Ovary (tissue), 9 donors: ENCODE results near the gene FBXW7. TPM values are rescaled to one million over a fixed set of nuclear protein-coding genes. Genes with fewer than 3 reads are reported as not detected.

ENCODE experiments used
- DNase-seq, 5 donors: peaks; one replicate each; pipeline ENCODE4 v3.0.0-alpha.2; 2019 to 2020
- H3K27ac ChIP-seq, 2 donors: fragments of 200-600 bp; one replicate each; pipeline versions ENCODE4 v1.5.1 to v1.8.0; 2019 to 2022
- H3K27me3 ChIP-seq: fragments of 200-600 bp; one replicate; pipeline ENCODE4 v1.8.0; 2022
- H3K36me3 ChIP-seq: fragments of 200-600 bp; sonication (generic); one replicate; pipeline ENCODE4 v1.5.1; 2019
- H3K4me1 ChIP-seq: one replicate; pipeline ENCODE4 v1.8.1; 2013; ENCODE audit warnings: mild to moderate bottlenecking, moderate library complexity; ENCODE audit not compliant: insufficient read depth
- H3K4me3 ChIP-seq: fragments of 200-600 bp; sonication (generic); one replicate; pipeline ENCODE4 v1.5.1; 2017
- H3K9me3 ChIP-seq, 2 donors: fragments of 200-600 bp in 1 of 2; sonication (generic) in 1 of 2; one replicate each; pipeline versions ENCODE4 v1.5.1 to v1.8.1; 2013 to 2019; ENCODE audit warnings: mild to moderate bottlenecking in 1 of 2, moderate library complexity in 1 of 2
- EP300 ChIP-seq: sonication (generic); formaldehyde crosslinking; IDR thresholded peaks from one replicate; pipeline ENCODE4 v1.6.1; 2017; ENCODE audit warnings: antibody characterized with exemption
- POLR2A ChIP-seq: fragments of 450-650 bp; IDR thresholded peaks from one replicate; pipeline ENCODE4 v1.6.1; 2017; ENCODE audit warnings: antibody characterized with exemption, mild to moderate bottlenecking, moderate library complexity
- WGBS, 3 donors: extraction: QIAGEN DNeasy Blood & Tissue Kit in 1 of 3; methylation state at CpG; one replicate each; pipeline versions ENCODE4 v1.1.5 to v1.1.7; 2013 to 2017; 5-methylcytosine and 5-hydroxymethylcytosine counted together
- intact Hi-C, 4 donors: fragments of 100-400 bp; cut with DNase I; formaldehyde crosslinking; loops; one replicate each; pipeline versions ENCODE4 v1.11.0 to v1.15.1; 2022 to 2023
- polyA plus RNA-seq, 2 donors: library from polyadenylated mRNA; stranded (reverse); fragments of 200-250 nt in 1 of 2; fragments of 350-450 nt in 1 of 2; fragmentation: Illumina TruSeq in 1 of 2; extraction: RNeasy Lipid Tissue Mini Kit (QIAGEN cat#74804) in 1 of 2; gene quantifications; one replicate each; pipeline ENCODE4 v1.2.3, GENCODE V29; 2013 to 2014
- total RNA-seq, 7 donors: library from RNA; depleted of rRNA in 2 of 7; stranded (reverse); fragments of >200 nt in 2 of 7; fragmentation: NEBNext Ultra II Directional in 3 of 7; extraction: Animal tissue kit (Norgen Biotek cat#: 25700) in 3 of 7; gene quantifications; one replicate each; pipeline versions ENCODE4 v1.1.0 to v1.2.4, GENCODE V29; 2016 to 2023
- TF ChIP-seq, protein P1 (sequence below), 3 donors: fragments of 450-650 bp in 2 of 3; fragments of 200-600 bp in 1 of 3; IDR thresholded peaks; one replicate each; pipeline versions ENCODE4 v1.5.1 to v1.8.0; 2016 to 2022; ENCODE audit warnings: antibody characterized with exemption in 3 of 3, mild to moderate bottlenecking in 1 of 3
- donor health status: DM: no; HTN: no; CAD: no; lungs with moderate emphysema.
- donor health status: DM: no; HTN: no; CAD: no.
- donor health status: Bipolar disorder and iron deficiency.
- donor health status: DM: yes; HTN: yes; CAD: no.
- donor health status: DM: no; HTN: no; CAD: no.
- donor health status: DM: yes; HTN: yes; CAD: no.

Gene FBXW7
- total and polyA plus RNA-seq, 9 donors = 9.1 to 66.8 (median 42.9) TPM

- no peaks in the 10 kb centered on the region for H3K9me3 ChIP-seq
- no peak overlapping the region for H3K27ac ChIP-seq
- intact Hi-C loops = no loop called here
- no peaks in the 10 kb centered on the region for H3K27me3 ChIP-seq
- no peak for DNase-seq
- no peak overlapping the region for H3K4me3 ChIP-seq
- H3K4me1 ChIP-seq = peaks cover 1% of the 10 kb centered on the region
- 97% methylated on average over 3 of the region's 3 CpGs for WGBS, 3 donors
- no peaks in the 10 kb centered on the region for H3K36me3 ChIP-seq
- TF ChIP-seq, protein P1, sequence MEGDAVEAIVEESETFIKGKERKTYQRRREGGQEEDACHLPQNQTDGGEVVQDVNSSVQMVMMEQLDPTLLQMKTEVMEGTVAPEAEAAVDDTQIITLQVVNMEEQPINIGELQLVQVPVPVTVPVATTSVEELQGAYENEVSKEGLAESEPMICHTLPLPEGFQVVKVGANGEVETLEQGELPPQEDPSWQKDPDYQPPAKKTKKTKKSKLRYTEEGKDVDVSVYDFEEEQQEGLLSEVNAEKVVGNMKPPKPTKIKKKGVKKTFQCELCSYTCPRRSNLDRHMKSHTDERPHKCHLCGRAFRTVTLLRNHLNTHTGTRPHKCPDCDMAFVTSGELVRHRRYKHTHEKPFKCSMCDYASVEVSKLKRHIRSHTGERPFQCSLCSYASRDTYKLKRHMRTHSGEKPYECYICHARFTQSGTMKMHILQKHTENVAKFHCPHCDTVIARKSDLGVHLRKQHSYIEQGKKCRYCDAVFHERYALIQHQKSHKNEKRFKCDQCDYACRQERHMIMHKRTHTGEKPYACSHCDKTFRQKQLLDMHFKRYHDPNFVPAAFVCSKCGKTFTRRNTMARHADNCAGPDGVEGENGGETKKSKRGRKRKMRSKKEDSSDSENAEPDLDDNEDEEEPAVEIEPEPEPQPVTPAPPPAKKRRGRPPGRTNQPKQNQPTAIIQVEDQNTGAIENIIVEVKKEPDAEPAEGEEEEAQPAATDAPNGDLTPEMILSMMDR (IDR thresholded peaks at IDR 0.05) = no peak
- TF ChIP-seq POLR2A (no peak), EP300 (no peak)
Measured at GRCh38 chr4:152364883-152365282, 171.0 kb downstream of the FBXW7 start.

- Histone ChIP-seq H3K4me3 (no peak overlapping the region), H3K36me3 (no peaks in the 10 kb centered on the region), H3K27ac (no peak overlapping the region), H3K4me1 (peaks cover 1% of the 10 kb centered on the region), H3K9me3 (no peaks in the 10 kb centered on the region), H3K27me3 (no peaks in the 10 kb centered on the region)
- no peak for DNase-seq
- intact Hi-C loops = no loop called here
- TF ChIP-seq, protein P1 (IDR thresholded peaks at IDR 0.05) = no peak
- no peak for TF ChIP-seq EP300
- TF ChIP-seq POLR2A = no peak
- 59 to 70% (median 69%) methylated on average over 1 of the region's 1 CpG for WGBS, 3 donors
Measured at GRCh38 chr4:152364383-152364782, 171.5 kb downstream of the FBXW7 start.

DNA sequence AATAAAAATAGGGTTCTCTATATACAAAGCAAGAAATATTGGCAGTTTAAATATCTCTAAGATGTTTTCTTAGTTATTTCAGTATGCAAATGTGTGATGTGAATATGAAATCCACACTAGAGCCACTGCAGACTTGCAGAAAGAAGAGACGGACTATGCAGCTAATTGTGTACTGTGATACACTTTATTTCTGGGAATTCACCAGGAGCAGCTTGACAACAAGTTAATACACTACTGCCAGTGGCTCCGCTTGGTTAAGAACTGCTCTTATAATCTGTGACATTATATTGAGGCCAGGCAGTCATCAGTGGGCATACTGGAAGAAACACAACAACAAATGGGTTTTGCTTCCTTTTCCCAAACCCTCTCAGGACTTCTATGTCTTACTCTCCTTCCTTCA lies 172.0 kb downstream of the FBXW7 start:
- Histone ChIP-seq H3K27ac (no peak overlapping the region), H3K27me3 (no peaks in the 10 kb centered on the region), H3K36me3 (no peaks in the 10 kb centered on the region), H3K9me3 (no peaks in the 10 kb centered on the region), H3K4me3 (no peak overlapping the region), H3K4me1 (peaks cover 1% of the 10 kb centered on the region)
- TF ChIP-seq POLR2A (no peak), EP300 (no peak)
- TF ChIP-seq, protein P1 (IDR thresholded peaks at IDR 0.05) = no peak
- intact Hi-C loops = no loop called here
- DNase-seq = no peak
- WGBS, 3 donors = 92 to 94% (median 94%) methylated on average over 2 of the region's 2 CpGs

DNA sequence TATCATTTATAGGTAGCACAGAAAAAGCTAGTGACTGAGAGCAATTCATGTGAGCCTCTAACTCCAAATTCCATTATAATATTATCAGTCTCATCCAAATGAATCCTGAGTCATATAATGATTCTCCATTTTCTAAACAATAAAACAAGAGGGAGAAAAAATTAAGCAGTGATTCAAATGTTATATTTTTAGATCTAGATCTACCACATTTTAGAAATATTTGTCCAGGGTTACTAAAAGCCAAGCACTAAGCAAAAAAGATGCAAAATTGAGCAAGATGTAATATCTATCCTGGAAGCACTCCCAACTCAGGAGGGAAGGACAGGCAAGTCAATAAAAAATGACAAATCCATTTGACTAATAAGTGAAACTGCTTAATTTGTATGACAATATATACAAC lies 172.8 kb downstream of the FBXW7 start:
- Histone ChIP-seq H3K4me3 (no peak overlapping the region), H3K9me3 (no peaks in the 10 kb centered on the region), H3K27ac (no peak overlapping the region), H3K36me3 (no peaks in the 10 kb centered on the region), H3K27me3 (no peaks in the 10 kb centered on the region), H3K4me1 (peaks cover 1% of the 10 kb centered on the region)
- no peak for TF ChIP-seq POLR2A
- TF ChIP-seq EP300 = no peak
- TF ChIP-seq, protein P1 (IDR thresholded peaks at IDR 0.05) = no peak
- no peak for DNase-seq
- intact Hi-C loops = no loop called here

- no peak overlapping the region for H3K4me3 ChIP-seq
- TF ChIP-seq POLR2A (no peak), EP300 (no peak)
- TF ChIP-seq, protein P1 (IDR thresholded peaks at IDR 0.05) = no peak
- no peak for DNase-seq
- H3K36me3 ChIP-seq = no peaks in the 10 kb centered on the region
- intact Hi-C loops = no loop called here
- H3K27me3 ChIP-seq = no peaks in the 10 kb centered on the region
- H3K9me3 ChIP-seq = no peaks in the 10 kb centered on the region
- peaks cover 1% of the 10 kb centered on the region for H3K4me1 ChIP-seq
- 98 to 100% (median 100%) methylated on average over 1 of the region's 1 CpG for WGBS, 3 donors
- no peak overlapping the region for H3K27ac ChIP-seq
Measured at GRCh38 chr4:152360045-152360410, 175.9 kb downstream of the FBXW7 start.
